Measurements from ENCODE around the gene SLC39A7. TPM values are rescaled to one million over a fixed set of nuclear protein-coding genes. Genes with fewer than 3 reads are reported as not detected.
"Not testable (repeated sequence)": the region's sequence is repeated elsewhere in the genome, so short reads cannot be mapped to it uniquely, and the experiment has no call there.

Gene SLC39A7
- polyA plus RNA-seq, 1 donor from 2014 or later, result 23.1 TPM

DNA sequence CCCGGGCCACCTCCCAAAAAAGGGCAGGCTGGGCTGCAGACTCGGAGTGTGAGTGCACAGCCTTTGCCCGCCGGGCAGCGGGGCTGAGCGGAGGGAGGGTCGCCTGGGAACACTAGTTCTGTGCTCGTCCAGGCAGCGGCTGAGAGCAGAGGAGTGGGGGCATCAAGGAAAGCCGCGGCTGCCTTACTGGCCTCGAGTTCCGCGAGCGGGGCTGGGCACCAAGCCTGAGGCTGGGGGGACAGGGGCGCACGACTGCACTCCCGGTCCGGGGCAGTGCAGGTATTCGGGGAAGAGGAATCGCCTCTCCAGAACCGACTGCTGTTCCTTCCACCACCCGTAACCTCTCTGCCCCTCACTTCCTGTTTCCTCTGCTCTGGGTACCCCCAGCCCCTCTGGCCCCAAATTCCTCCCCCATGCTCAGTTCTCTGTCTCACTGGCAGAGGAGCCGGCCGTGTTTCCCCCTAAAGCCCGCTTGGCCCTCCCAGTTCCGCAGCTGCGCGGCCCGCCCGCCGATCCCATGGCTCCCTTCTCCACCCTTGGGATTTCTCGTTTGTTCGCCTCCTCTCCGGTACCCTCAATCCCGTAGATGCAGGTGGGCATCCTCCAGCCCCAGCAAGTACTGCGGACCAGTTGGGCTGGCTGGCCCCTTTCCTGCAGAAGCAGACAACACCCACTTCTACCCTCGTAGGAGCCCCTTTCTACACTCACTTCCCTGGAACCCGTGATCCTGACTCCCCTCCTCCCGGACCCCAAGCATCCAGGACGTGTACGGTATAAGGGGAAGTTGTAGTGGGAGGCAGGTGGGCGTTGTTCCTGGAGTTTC, 12.7 kb downstream of the SLC39A7 start:
- H3K9me3 Mint-ChIP-seq, result no peaks in the 10 kb centered on the region
- peak overlapping the region in 1 of 3 donors; percentile 88 for H3K27ac Mint-ChIP-seq
- H3K4me1 Mint-ChIP-seq, result peaks cover 12 to 18% (median 16%) of the 10 kb centered on the region in 3 donors
- peaks cover 6% of the 10 kb centered on the region for H3K36me3 Mint-ChIP-seq
- peaks cover 27% of the 10 kb centered on the region for H3K27me3 Mint-ChIP-seq
- peak overlapping the region in 3 of 4 donors; percentile 55 to 85 (median 74) for H3K4me3 Mint-ChIP-seq

DNA sequence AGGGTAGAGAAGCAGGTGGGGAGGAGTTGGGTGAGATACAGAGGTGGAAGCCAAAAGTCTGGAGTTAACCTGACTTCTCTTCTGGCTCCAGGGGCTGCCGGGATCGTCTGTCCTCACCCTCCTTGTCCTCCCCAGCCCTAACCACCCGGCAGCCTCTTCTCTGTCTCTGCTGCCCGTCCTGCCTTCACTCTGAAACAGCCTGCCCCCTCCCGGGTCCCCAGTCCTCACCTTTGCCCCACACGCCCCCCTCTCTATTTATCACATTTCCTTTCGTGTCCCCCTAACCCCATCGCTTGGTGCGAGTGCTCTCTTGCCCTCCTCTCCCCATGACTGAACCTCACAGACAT, 13.3 kb downstream of the SLC39A7 start:
- Mint-ChIP-seq H3K4me1 (peaks cover 10 to 14% (median 14%) of the 10 kb centered on the region in 3 donors), H3K27ac (peak overlapping the region in 1 of 3 donors; percentile 22), H3K27me3 (peaks cover 31% of the 10 kb centered on the region), H3K4me3 (peak overlapping the region in 2 of 4 donors; percentile 55 to 85), H3K36me3 (peaks cover 6% of the 10 kb centered on the region), H3K9me3 (no peaks in the 10 kb centered on the region)

- H3K27me3 Mint-ChIP-seq, result peaks cover 36% of the 10 kb centered on the region
- H3K36me3 Mint-ChIP-seq, result peaks cover 4% of the 10 kb centered on the region
- no peak overlapping the region for H3K27ac Mint-ChIP-seq
- H3K4me3 Mint-ChIP-seq, result no peak overlapping the region
- H3K4me1 Mint-ChIP-seq, result peaks cover 6 to 9% (median 9%) of the 10 kb centered on the region in 3 donors
- H3K9me3 Mint-ChIP-seq, result no peaks in the 10 kb centered on the region
These were observed 14.8 kb downstream of the SLC39A7 start for GRCh38 chr6:33215271-33216116.

- H3K4me1 Mint-ChIP-seq, result peaks cover 6 to 9% (median 9%) of the 10 kb centered on the region in 3 donors
- H3K27me3 Mint-ChIP-seq, result peaks cover 37% of the 10 kb centered on the region
- H3K4me3 Mint-ChIP-seq, result no peak overlapping the region
- no peaks in the 10 kb centered on the region for H3K9me3 Mint-ChIP-seq
- peaks cover 2% of the 10 kb centered on the region for H3K36me3 Mint-ChIP-seq
- H3K27ac Mint-ChIP-seq, result no peak overlapping the region
These were observed 15.5 kb downstream of the SLC39A7 start for GRCh38 chr6:33216117-33216649.

GRCh38 chr6:33217246-33217645, 16.6 kb downstream of the SLC39A7 start:
- Mint-ChIP-seq H3K9me3 (no peaks in the 10 kb centered on the region), H3K27me3 (peaks cover 38% of the 10 kb centered on the region), H3K27ac (no peak overlapping the region), H3K4me3 (no peak overlapping the region), H3K36me3 (no peaks in the 10 kb centered on the region), H3K4me1 (peaks cover 6 to 9% (median 9%) of the 10 kb centered on the region in 3 donors)

GRCh38 chr6:33217681-33218080, 17.0 kb downstream of the SLC39A7 start:
- H3K36me3 Mint-ChIP-seq, result no peaks in the 10 kb centered on the region
- H3K27me3 Mint-ChIP-seq, result peaks cover 36% of the 10 kb centered on the region
- H3K4me3 Mint-ChIP-seq, result no peak overlapping the region
- H3K27ac Mint-ChIP-seq, result no peak overlapping the region
- no peaks in the 10 kb centered on the region for H3K9me3 Mint-ChIP-seq
- H3K4me1 Mint-ChIP-seq, result peaks cover 4 to 8% (median 6%) of the 10 kb centered on the region in 3 donors

- H3K27me3 Mint-ChIP-seq, result peaks cover 13% of the 10 kb centered on the region
- not testable (repeated sequence) for H3K4me3 Mint-ChIP-seq, H3K4me1 Mint-ChIP-seq, H3K36me3 Mint-ChIP-seq, H3K9me3 Mint-ChIP-seq, H3K27ac Mint-ChIP-seq
These were observed 25.9 kb downstream of the SLC39A7 start for GRCh38 chr6:33226503-33227120.

DNA sequence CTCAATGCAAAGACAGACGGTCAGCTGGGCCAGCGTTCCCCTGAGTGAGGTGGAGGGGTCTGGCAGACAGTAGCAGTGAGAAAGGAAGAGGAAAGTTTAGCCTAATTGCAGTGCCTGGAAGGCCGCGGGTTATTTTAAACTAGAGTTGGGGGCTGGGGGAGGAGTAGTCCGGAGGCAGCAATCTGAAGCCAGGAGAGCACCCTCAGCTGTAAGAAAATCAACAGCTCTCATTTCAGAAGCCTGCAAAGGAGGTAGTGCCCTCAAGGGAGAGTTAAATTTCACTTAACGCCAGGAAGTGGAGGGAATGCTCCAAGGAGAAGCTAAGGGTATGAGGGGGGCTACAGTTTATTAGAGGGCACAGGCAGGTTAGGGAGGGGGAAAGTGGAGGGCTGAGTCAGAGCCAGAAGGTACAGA, 34.6 kb downstream of the SLC39A7 start:
- Mint-ChIP-seq H3K9me3 (no peaks in the 10 kb centered on the region), H3K27ac (no peak overlapping the region), H3K27me3 (peaks cover 20% of the 10 kb centered on the region), H3K36me3 (peaks cover 3% of the 10 kb centered on the region), H3K4me3 (no peak overlapping the region), H3K4me1 (no peaks in the 10 kb centered on the region)

DNA sequence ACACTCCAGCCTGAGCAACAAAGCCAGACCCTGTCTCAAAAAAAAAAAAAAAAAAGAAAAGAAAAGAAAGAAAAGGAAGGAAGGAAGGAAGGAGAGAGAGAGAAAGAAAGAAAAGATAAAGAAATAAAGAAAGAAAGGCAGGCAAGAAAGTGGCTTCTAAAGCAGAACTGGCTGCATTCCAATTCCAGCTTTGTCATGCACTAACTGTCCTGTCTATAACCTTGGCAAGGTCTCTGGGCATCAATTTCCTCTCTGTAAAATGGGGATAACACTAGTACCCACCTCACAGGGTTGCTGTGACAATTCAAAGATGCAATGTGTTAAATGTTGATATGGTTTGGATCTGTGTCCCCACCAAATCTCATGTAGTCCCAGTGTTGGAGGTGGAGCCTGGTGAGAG, 35.7 kb downstream of the SLC39A7 start:
- H3K4me1 Mint-ChIP-seq, result no peaks in the 10 kb centered on the region
- H3K36me3 Mint-ChIP-seq, result peaks cover 3% of the 10 kb centered on the region
- no peaks in the 10 kb centered on the region for H3K9me3 Mint-ChIP-seq

GRCh38 chr6:33236852-33237251, 36.2 kb downstream of the SLC39A7 start:
- H3K27ac Mint-ChIP-seq, result no peak overlapping the region
- H3K9me3 Mint-ChIP-seq, result no peaks in the 10 kb centered on the region
- H3K27me3 Mint-ChIP-seq, result peaks cover 20% of the 10 kb centered on the region

More for the DNA sequence above, 35.7 kb downstream of the SLC39A7 start:
- Mint-ChIP-seq H3K27me3 (peaks cover 20% of the 10 kb centered on the region), H3K4me3 (no peak overlapping the region), H3K27ac (no peak overlapping the region)

DNA sequence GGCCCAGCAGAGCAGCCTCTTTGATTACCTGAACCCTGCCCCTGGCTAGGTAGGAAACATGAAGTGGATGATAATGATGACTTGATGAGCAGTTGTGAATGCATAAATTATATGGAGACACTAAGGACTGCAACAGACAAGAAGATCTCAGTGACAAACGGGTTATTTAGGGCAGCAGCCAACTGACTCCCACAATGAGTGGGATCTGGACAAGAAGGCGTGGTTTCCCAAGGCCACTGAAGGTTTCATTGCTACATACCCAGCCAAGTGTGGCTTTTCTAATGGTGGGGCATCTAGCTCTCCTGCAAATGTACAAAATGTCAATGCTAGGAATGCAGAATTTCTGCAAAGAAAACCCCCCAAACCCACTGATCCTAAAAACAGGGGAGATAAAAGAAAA, 37.1 kb downstream of the SLC39A7 start:
- H3K4me3 Mint-ChIP-seq, result no peak overlapping the region
- H3K36me3 Mint-ChIP-seq, result peaks cover 2% of the 10 kb centered on the region
- no peak overlapping the region for H3K27ac Mint-ChIP-seq
- H3K27me3 Mint-ChIP-seq, result peaks cover 22% of the 10 kb centered on the region
- H3K4me1 Mint-ChIP-seq, result peaks cover 0 to 3% (median 0%) of the 10 kb centered on the region in 3 donors
- no peaks in the 10 kb centered on the region for H3K9me3 Mint-ChIP-seq

More at GRCh38 chr6:33236852-33237251, 36.2 kb downstream of the SLC39A7 start:
- peaks cover 3% of the 10 kb centered on the region for H3K36me3 Mint-ChIP-seq
- H3K4me3 Mint-ChIP-seq, result no peak overlapping the region
- H3K4me1 Mint-ChIP-seq, result peaks cover 0 to 1% (median 0%) of the 10 kb centered on the region in 3 donors

DNA sequence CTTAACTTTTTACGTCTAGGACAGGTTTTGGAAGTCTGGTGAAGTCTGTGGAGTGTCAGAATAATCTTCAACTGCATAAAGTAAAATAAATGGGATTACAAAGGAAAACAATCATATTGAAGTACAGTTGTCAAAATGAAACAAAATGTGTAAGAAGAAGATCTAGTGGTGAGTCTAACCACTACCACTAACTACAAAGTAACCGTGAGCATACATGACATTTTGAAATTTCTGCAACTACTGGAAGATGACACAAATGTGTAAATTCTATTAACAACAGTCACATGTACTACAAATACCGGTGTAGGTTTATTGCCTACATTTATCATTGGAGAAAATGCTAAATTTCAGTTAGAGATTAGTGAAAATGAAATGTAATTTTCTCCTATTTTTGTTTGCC, 41.3 kb downstream of the SLC39A7 start:
- Mint-ChIP-seq H3K4me3 (no peak overlapping the region), H3K27me3 (peaks cover 16% of the 10 kb centered on the region), H3K9me3 (no peaks in the 10 kb centered on the region), H3K27ac (no peak overlapping the region), H3K36me3 (no peaks in the 10 kb centered on the region), H3K4me1 (peaks cover 0 to 3% (median 0%) of the 10 kb centered on the region in 3 donors)

- H3K4me1 Mint-ChIP-seq, result peaks cover 0 to 5% (median 2%) of the 10 kb centered on the region in 3 donors
- peak overlapping the region in 1 of 3 donors; percentile 39 for H3K27ac Mint-ChIP-seq
- H3K27me3 Mint-ChIP-seq, result peaks cover 13% of the 10 kb centered on the region
- no peaks in the 10 kb centered on the region for H3K9me3 Mint-ChIP-seq
- H3K36me3 Mint-ChIP-seq, result no peaks in the 10 kb centered on the region
- no peak overlapping the region for H3K4me3 Mint-ChIP-seq
These were observed 42.8 kb downstream of the SLC39A7 start for GRCh38 chr6:33243476-33243875.

DNA sequence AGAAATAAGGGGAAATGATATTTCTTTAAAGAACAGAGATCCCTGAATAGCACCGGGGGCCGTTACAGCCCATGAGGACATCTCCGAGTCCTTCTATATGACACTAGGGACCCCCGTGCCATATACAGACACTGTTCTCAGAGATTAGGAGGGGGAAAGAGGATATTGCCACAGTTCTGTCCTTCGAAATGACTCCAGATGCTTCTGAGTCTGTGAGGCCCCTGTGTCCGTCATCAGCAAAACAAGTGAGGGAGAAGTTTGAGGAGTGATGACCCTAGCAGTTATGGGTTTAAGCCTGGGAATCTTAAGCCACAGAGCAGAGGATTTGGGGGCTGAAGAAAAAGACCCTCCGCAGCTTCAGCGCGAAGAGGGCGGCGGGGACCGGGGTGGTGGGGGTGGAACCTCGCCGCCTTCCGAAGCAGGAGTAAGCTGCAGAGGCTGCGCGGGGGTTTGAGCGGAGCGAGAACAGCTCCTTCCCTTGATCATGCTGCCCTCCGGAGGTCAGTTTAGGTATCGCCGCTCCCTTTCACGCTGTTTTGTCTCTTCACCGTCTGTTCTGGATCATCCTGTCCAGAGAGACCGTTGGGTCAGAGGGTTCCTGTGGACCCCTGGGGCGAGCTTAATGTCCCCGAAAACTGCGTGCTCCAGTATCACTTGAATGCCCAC, 47.4 kb downstream of the SLC39A7 start:
- H3K9me3 Mint-ChIP-seq, result no peaks in the 10 kb centered on the region
- H3K4me3 Mint-ChIP-seq, result peak overlapping the region; percentile 87 to 98 (median 94)
- H3K27ac Mint-ChIP-seq, result peak overlapping the region; percentile 94 to 99 (median 98)
- H3K36me3 Mint-ChIP-seq, result peaks cover 3% of the 10 kb centered on the region
- H3K4me1 Mint-ChIP-seq, result peaks cover 13 to 14% (median 13%) of the 10 kb centered on the region in 3 donors
- peaks cover 6% of the 10 kb centered on the region for H3K27me3 Mint-ChIP-seq

Data from IgD-negative memory B cell (primary cell).